ENCODE results near the gene TMEM120B. TPM values are rescaled to one million over a fixed set of nuclear protein-coding genes. Genes with fewer than 3 reads are reported as not detected.
A peak's percentile ranks its signal among the peaks of the same experiment; 100 is the strongest.
"Not testable (repeated sequence)": the region's sequence is repeated elsewhere in the genome, so short reads cannot be mapped to it uniquely, and the experiment has no call there.

The TMEM120B gene
- total RNA-seq, 1 donor from 2014 or later, result 3.9 TPM

DNA sequence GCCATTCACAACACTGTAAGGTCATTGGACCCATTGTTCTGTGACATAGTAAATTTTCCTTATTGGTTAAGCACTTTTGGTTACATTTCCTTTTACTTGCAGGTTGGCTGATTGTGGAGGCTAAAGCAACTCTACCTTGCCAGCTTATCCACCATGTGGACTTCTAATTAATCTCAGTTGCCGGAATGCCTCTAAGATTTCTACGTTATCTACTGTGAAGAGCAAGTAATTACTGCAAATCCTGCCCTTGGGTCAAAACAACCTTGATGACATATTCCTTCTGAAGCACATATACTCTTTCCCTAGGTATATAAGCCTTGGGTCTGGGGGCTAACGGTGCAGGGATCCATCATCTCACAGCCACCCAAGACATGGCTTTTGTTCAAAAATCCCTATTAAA lies 23.6 kb upstream of the TMEM120B start:
- TF ChIP-seq POLR2AphosphoS5 (IDR thresholded peaks at IDR 0.05; ENCODE audit: insufficient read depth in 1 of 2, low read depth in 1 of 2) (no peak), POLR2A (IDR thresholded peaks at IDR 0.05) (no peak)
- TF ChIP-seq, protein P1, sequence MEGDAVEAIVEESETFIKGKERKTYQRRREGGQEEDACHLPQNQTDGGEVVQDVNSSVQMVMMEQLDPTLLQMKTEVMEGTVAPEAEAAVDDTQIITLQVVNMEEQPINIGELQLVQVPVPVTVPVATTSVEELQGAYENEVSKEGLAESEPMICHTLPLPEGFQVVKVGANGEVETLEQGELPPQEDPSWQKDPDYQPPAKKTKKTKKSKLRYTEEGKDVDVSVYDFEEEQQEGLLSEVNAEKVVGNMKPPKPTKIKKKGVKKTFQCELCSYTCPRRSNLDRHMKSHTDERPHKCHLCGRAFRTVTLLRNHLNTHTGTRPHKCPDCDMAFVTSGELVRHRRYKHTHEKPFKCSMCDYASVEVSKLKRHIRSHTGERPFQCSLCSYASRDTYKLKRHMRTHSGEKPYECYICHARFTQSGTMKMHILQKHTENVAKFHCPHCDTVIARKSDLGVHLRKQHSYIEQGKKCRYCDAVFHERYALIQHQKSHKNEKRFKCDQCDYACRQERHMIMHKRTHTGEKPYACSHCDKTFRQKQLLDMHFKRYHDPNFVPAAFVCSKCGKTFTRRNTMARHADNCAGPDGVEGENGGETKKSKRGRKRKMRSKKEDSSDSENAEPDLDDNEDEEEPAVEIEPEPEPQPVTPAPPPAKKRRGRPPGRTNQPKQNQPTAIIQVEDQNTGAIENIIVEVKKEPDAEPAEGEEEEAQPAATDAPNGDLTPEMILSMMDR (IDR thresholded peaks at IDR 0.05), result no peak
- H3K9me3 ChIP-seq, result no peaks in the 10 kb centered on the region
- DNase-seq (ENCODE audit: extremely low spot score in 2 of 2), result no peak
- H3K27ac ChIP-seq, result no peak overlapping the region
- no peaks in the 10 kb centered on the region for H3K36me3 ChIP-seq
- H3K4me1 ChIP-seq, result peaks cover 9% of the 10 kb centered on the region
- intact Hi-C loops (cut with DNase I), result no loop called here
- H3K4me3 ChIP-seq, result no peak overlapping the region
- no peaks in the 10 kb centered on the region for H3K27me3 ChIP-seq

DNA sequence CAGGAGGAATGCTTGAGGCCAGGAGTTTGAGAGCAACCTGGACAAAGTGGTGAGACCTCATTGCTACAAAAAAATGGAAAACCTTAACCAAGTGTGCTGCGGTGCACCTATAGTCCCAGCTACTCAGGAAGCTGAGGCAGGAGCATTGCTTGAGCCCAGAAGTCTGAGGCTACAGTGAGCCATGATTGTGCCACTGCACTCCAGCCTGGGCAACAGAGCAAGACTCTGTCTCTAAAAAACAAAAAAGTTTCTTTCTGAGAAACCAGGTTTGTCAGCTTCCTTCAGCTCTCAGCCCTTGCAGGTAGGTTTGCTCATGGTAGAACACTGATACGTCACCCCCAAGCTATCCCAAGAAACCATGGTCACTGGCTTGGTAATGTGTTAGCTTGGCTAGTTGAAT lies 23.1 kb upstream of the TMEM120B start:
- TF ChIP-seq POLR2AphosphoS5 (IDR thresholded peaks at IDR 0.05; ENCODE audit: insufficient read depth in 1 of 2, low read depth in 1 of 2) (no peak), POLR2A (IDR thresholded peaks at IDR 0.05) (no peak)
- TF ChIP-seq, protein P1 (IDR thresholded peaks at IDR 0.05), result no peak
- intact Hi-C loops (cut with DNase I), result no loop called here
- Histone ChIP-seq H3K27ac (no peak overlapping the region), H3K27me3 (no peaks in the 10 kb centered on the region), H3K36me3 (no peaks in the 10 kb centered on the region), H3K9me3 (no peaks in the 10 kb centered on the region), H3K4me3 (no peak overlapping the region), H3K4me1 (peaks cover 9% of the 10 kb centered on the region)
- no peak for DNase-seq (ENCODE audit: extremely low spot score in 2 of 2)

DNA sequence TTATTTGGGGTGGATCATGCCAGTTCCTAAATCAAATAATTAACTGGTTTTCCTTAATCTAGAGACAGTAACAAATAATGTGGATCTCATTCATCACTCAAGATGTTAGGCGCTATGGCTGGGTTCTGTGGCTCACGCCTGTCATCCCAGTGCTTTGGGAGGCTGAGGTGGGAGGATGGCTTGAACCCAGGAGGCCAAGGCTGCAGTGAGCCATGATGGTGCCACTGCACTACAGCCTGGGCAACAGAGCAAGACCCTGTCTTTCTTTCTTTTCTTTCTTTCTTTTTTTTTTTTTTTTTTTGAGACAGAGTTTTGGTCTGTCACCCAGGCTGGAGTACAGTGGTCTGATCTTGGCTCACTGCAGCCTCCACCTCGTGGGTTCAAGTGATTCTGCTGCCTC lies 19.8 kb upstream of the TMEM120B start:
- H3K9me3 ChIP-seq; H3K27me3 ChIP-seq; H3K27ac ChIP-seq; H3K4me3 ChIP-seq; H3K4me1 ChIP-seq; DNase-seq (ENCODE audit: extremely low spot score in 2 of 2); H3K36me3 ChIP-seq; intact Hi-C loops (cut with DNase I): not testable (repeated sequence)

DNA sequence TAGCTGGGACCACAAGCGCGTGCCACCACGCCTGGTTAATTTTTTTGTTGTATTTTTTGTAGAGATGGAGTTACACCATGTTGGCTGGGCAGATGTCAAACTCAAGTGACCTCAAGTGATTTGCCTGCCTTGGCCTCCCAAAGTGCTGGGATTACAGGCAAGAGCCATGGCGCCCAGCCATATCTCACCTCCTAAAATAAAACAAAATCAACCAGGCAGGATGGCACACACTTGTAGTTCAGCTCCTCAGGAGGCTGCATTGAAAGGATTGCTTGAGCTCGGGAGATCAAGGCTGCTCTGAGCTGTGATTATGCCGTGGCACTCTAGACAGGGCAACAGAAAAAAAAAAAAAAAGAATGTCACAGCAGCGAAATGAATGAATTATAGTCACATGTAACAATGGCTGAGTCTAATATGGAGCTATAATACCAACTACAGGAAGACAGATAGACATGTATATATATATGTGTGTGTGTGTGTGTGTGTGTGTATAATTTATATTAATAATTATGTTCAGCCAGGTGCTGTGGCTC lies 19.3 kb upstream of the TMEM120B start:
- intact Hi-C loops (cut with DNase I), result no loop called here
- no peaks in the 10 kb centered on the region for H3K27me3 ChIP-seq
- no peaks in the 10 kb centered on the region for H3K9me3 ChIP-seq
- TF ChIP-seq POLR2A (IDR thresholded peaks at IDR 0.05), result no peak
- TF ChIP-seq, protein P1 (IDR thresholded peaks at IDR 0.05), result no peak
- TF ChIP-seq POLR2AphosphoS5 (IDR thresholded peaks at IDR 0.05; ENCODE audit: insufficient read depth in 1 of 2, low read depth in 1 of 2), result no peak
- H3K4me1 ChIP-seq, result no peaks in the 10 kb centered on the region
- H3K27ac ChIP-seq, result no peak overlapping the region
- no peaks in the 10 kb centered on the region for H3K36me3 ChIP-seq
- DNase-seq (ENCODE audit: extremely low spot score in 2 of 2), result no peak
- no peak overlapping the region for H3K4me3 ChIP-seq

DNA sequence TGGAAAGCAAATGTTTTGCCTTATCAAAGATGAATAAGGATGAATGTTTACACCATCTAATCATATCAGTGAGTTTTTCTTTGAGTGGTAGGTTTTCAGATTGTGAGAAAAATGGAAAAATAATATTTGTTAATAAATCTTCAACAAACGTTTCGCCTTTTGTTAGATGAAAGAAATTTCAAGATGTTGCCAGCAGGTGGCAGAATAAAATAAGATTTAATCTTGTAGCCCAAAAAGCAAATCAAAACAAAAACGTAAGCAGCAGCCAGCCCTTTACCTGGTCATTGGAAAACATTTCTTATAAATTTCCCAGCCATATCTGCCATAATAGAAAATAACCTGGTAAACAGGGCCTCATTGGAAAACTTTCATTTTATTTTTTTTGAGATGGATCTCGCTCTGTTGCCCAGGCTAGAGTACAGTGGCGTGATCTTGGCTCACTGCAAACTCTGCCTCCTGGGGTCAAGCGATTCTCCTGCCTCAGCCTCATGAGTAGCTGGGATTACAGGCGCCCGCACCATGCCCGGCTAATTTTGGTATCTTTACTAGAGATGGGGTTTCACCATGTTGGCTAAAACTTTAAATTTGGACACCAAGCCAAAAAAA lies 15.4 kb upstream of the TMEM120B start:
- intact Hi-C loops (cut with DNase I), result loop anchor here (5.0 kb wide), 1 partner anchor 95 kb away; the partner anchor contains the start of gene RHOF
- peak in 1 of 2 donors; percentile 64 for TF ChIP-seq POLR2AphosphoS5 (IDR thresholded peaks at IDR 0.05; ENCODE audit: insufficient read depth in 1 of 2, low read depth in 1 of 2)
- TF ChIP-seq, protein P1 (IDR thresholded peaks at IDR 0.05), result peak; percentile 45 to 71 (median 66)
- no peak for TF ChIP-seq POLR2A (IDR thresholded peaks at IDR 0.05)
- no peak overlapping the region for H3K4me3 ChIP-seq
- H3K27me3 ChIP-seq, result no peaks in the 10 kb centered on the region
- no peak overlapping the region for H3K27ac ChIP-seq
- DNase-seq (ENCODE audit: extremely low spot score in 2 of 2), result no peak
- no peaks in the 10 kb centered on the region for H3K9me3 ChIP-seq
- no peaks in the 10 kb centered on the region for H3K36me3 ChIP-seq
- H3K4me1 ChIP-seq, result no peaks in the 10 kb centered on the region

DNA sequence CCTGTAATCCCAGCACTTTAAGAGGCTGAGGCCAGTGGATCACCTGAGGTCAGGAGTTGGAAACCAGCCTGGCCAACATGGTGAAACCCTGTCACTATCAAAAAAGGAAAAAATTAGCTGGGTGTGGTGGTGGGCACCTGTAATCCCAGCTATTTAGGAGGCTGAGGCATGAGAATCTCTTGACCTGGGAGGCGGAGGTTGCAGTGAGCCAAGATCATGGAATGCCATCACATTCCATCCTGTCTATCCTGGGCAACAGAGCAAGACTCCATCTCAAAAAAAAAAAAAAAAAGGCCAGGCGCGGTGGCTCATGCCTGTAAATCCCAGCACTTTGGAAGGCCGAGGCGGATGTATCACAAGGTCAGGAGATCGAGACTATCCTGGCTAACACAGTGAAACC lies 14.7 kb upstream of the TMEM120B start:
- not testable (repeated sequence) for H3K9me3 ChIP-seq; DNase-seq (ENCODE audit: extremely low spot score in 2 of 2); H3K27ac ChIP-seq; H3K4me3 ChIP-seq; H3K36me3 ChIP-seq; H3K27me3 ChIP-seq; H3K4me1 ChIP-seq
- intact Hi-C loops (cut with DNase I), result loop anchor here (5.0 kb wide), 1 partner anchor 94 kb away; the partner anchor contains the start of gene RHOF
